MCF 10A (cell line): ENCODE data around the gene GXYLT2. TPM values are rescaled to one million over a fixed set of nuclear protein-coding genes. Genes with fewer than 3 reads are reported as not detected.

ENCODE experiments used
- BruUV-seq: library from RNA; stranded (reverse); fragments of 400-500 nt; replicated peaks from 2 replicates; lab custom pipeline; 2021; lab: Mats Ljungman, UMichigan
- CTCF ChIA-PET: fragments of 300-600 bp; sonication (Branson Sonifier 250); formaldehyde crosslinking; extraction: SDS; loops from one replicate; lab custom pipeline; 2021; ENCODE audit warnings: antibody characterized with exemption, inconsistent platforms; lab: Yijun Ruan, JAX
- POLR2A ChIA-PET: fragments of 300-600, 350-650 bp; sonication (Branson Sonifier 250); formaldehyde crosslinking; extraction: SDS; loops from one replicate; lab custom pipeline; 2020; ENCODE audit warnings: antibody characterized with exemption, inconsistent platforms; lab: Yijun Ruan, JAX
- DNase-seq: peaks from one replicate; pipeline ENCODE4 v3.0.0-alpha.2; 2018; ENCODE audit not compliant: unreplicated experiment
- H3K27ac Mint-ChIP-seq: one replicate; pipeline ENCODE4 v1.8.0; 2022; ENCODE audit warnings: mild to moderate bottlenecking, low read depth, mixed read lengths; ENCODE audit not compliant: unreplicated experiment
- H3K27me3 Mint-ChIP-seq: one replicate; pipeline ENCODE4 v1.8.0; 2022; ENCODE audit warnings: mixed read lengths; ENCODE audit not compliant: insufficient read depth, unreplicated experiment
- H3K36me3 Mint-ChIP-seq: one replicate; pipeline ENCODE4 v1.8.0; 2022; ENCODE audit warnings: mild to moderate bottlenecking, moderate library complexity, mixed read lengths; ENCODE audit not compliant: insufficient read depth, unreplicated experiment
- H3K4me1 Mint-ChIP-seq: one replicate; pipeline ENCODE4 v1.8.0; 2022; ENCODE audit warnings: mixed read lengths; ENCODE audit not compliant: insufficient read depth, unreplicated experiment
- H3K4me3 Mint-ChIP-seq: one replicate; pipeline ENCODE4 v1.8.0; 2022; ENCODE audit warnings: mild to moderate bottlenecking, moderate library complexity, mixed read lengths; ENCODE audit not compliant: unreplicated experiment
- H3K9me3 Mint-ChIP-seq: one replicate; pipeline ENCODE4 v1.8.0; 2022; ENCODE audit warnings: mixed read lengths; ENCODE audit not compliant: unreplicated experiment
- CTCF ChIP-seq: fragments of 200-600 bp; IDR thresholded peaks from one replicate; pipeline ENCODE4 v1.8.0; 2022; ENCODE audit warnings: antibody characterized with exemption, mild to moderate bottlenecking; ENCODE audit not compliant: unreplicated experiment
- intact Hi-C: fragments of 100-400 bp; cut with micrococcal nuclease; formaldehyde crosslinking; loops from 2 replicates; pipeline ENCODE4 v1.14.1; 2022
- total RNA-seq: library from RNA; stranded (reverse); gene quantifications from 2 replicates; pipeline ENCODE4 v1.2.3, GENCODE V29; 2022

Gene GXYLT2
- total RNA-seq, 1 experiment from 2014 or later = 3.9 TPM

- H3K27me3 Mint-ChIP-seq = no peaks in the 10 kb centered on the region
- intact Hi-C loops = no loop called here
- ChIA-PET CTCF (interaction anchor here (0.6 to 1.6 kb wide), 5 partner anchors 10 to 175 kb away, joined by 3 to 5 read pairs (median 4); no protein-coding TSS in a partner anchor), POLR2A (interaction anchor here (0.7 to 1.4 kb wide), 2 partner anchors 11 to 29 kb away, joined by 3 to 4 read pairs; no protein-coding TSS in a partner anchor)
- peaks cover 43% of the 10 kb centered on the region for H3K4me1 Mint-ChIP-seq
- DNase-seq = no peak
- no peaks in the 10 kb centered on the region for H3K9me3 Mint-ChIP-seq
- H3K4me3 Mint-ChIP-seq = no peak overlapping the region
- H3K27ac Mint-ChIP-seq = no peak overlapping the region
- no TSS peak for BruUV-seq
- no peak for TF ChIP-seq CTCF
- H3K36me3 Mint-ChIP-seq = peaks cover 8% of the 10 kb centered on the region
These were observed 138.4 kb downstream of the GXYLT2 start for GRCh38 chr3:73026111-73026759.

Other genes with a start within 250 kb of the GXYLT2 start
- gene SHQ1, start 39.6 kb upstream of the GXYLT2 start, total RNA-seq = 17.4 and 30.4 TPM in 2 replicates
- gene PPP4R2, start 108.8 kb downstream of the GXYLT2 start, total RNA-seq = 86.3 and 105 TPM in 2 replicates
- gene EBLN2, start 173.6 kb downstream of the GXYLT2 start, total RNA-seq = 4.7 and 5.5 TPM in 2 replicates